Choroid plexus epithelial cell (primary cell): ENCODE results near the gene HIVEP3.

ENCODE experiments used
- DNase-seq: peaks from one replicate; pipeline ENCODE4 v3.0.0-alpha.2; 2010; ENCODE audit warnings: low read depth
- H3K4me3 ChIP-seq: 2 replicates; pipeline ENCODE4 v1.5.1; 2011; ENCODE audit warnings: low read depth, mild to moderate bottlenecking, control low read depth, low read length, moderate library complexity
- CTCF ChIP-seq: conservative IDR thresholded peaks from 2 replicates; pipeline ENCODE4 v1.5.1; 2011; ENCODE audit warnings: low read depth, mild to moderate bottlenecking, control low read depth, inconsistent platforms, low read length, moderate library complexity

Gene HIVEP3

GRCh38 chr1:41846625-41847405 lies 71.9 kb downstream of the HIVEP3 start:
- peak; percentile 48 for DNase-seq
- no peak for TF ChIP-seq CTCF
- H3K4me3 ChIP-seq, result no peak overlapping the region

- H3K4me3 ChIP-seq, result no peak overlapping the region
- no peak for TF ChIP-seq CTCF
- no peak for DNase-seq
Measured at GRCh38 chr1:41844781-41845272, 73.9 kb downstream of the HIVEP3 start.

GRCh38 chr1:41844255-41844654 lies 74.5 kb downstream of the HIVEP3 start:
- TF ChIP-seq CTCF, result no peak
- DNase-seq, result no peak
- H3K4me3 ChIP-seq, result no peak overlapping the region

- TF ChIP-seq CTCF, result peak; percentile 30
- peak; percentile 73 for DNase-seq
- no peak overlapping the region for H3K4me3 ChIP-seq
Measured at GRCh38 chr1:41842993-41843755, 75.5 kb downstream of the HIVEP3 start.

- DNase-seq, result no peak
- H3K4me3 ChIP-seq, result no peak overlapping the region
- TF ChIP-seq CTCF, result peak; percentile 13
Measured at GRCh38 chr1:41842326-41842725, 76.4 kb downstream of the HIVEP3 start.

GRCh38 chr1:41840592-41841246 lies 78.0 kb downstream of the HIVEP3 start:
- no peak overlapping the region for H3K4me3 ChIP-seq
- no peak for TF ChIP-seq CTCF
- no peak for DNase-seq
